GM19467 (cell line): ENCODE data around the gene MTERF4.
"Not testable (repeated sequence)": the region's sequence is repeated elsewhere in the genome, so short reads cannot be mapped to it uniquely, and the experiment has no call there.

Experiments
- ATAC-seq: cut with Tn5 transposase; IDR thresholded peaks from one replicate; pipeline ENCODE4 v1.9.1; 2021; ENCODE audit warnings: mild to moderate bottlenecking, moderate library complexity; ENCODE audit not compliant: unreplicated experiment

Gene MTERF4

DNA sequence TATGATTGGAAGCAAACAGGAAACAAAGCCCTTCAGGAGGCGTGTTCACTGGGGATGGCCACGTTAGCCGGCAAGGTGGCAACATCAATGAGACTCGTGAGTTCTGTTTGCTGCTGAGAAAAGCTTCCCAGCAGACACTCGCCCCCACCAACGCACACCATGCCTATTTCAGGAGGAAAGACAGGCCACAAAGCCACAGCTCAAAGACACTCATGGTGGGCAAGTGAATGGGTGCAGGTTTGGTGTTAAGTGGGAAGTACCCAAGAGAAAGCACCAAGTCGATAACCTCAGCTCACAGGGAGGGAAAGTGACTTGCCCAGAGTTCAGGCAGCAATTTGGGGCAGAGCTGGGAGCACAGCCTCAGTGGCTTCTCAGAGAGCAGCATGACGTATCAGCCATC, 10.5 kb upstream of the MTERF4 start:
- no peak for ATAC-seq

DNA sequence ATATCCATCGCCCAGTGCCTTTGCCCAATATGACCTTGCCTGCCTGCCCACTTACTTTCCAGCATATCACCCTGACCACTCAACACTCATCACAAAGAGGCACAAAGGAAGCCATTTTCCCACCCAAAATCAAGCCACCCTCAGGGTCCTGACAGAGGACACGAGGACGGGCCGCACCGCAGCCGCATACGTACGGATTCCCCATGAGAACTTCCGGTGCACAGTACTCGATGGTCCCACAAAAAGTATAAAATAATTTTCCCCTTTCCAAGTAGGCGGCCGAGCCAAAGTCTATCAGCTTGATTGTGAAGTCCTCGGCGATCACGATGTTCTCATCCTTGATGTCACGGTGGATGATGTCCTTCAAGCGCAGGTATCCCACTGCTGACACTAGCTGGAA, 10.0 kb upstream of the MTERF4 start:
- ATAC-seq: no peak

DNA sequence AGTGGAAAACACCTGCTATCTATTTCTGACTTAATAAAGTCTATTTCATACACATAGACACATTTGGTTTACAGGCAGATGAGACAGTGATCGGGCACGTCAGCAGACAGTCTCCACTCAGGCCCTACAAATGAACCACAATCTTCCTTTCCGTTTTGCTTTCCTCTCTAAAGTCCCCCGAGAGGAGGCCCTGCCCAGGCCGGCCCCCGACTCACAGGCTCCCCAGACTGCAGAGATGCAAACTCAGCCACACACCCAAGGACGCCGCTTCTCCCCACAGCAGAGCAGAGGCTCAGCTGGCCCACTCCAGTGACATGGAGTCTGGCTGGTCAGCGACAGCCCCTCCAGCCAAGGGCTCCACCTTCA, 9.3 kb upstream of the MTERF4 start:
- ATAC-seq: no peak

DNA sequence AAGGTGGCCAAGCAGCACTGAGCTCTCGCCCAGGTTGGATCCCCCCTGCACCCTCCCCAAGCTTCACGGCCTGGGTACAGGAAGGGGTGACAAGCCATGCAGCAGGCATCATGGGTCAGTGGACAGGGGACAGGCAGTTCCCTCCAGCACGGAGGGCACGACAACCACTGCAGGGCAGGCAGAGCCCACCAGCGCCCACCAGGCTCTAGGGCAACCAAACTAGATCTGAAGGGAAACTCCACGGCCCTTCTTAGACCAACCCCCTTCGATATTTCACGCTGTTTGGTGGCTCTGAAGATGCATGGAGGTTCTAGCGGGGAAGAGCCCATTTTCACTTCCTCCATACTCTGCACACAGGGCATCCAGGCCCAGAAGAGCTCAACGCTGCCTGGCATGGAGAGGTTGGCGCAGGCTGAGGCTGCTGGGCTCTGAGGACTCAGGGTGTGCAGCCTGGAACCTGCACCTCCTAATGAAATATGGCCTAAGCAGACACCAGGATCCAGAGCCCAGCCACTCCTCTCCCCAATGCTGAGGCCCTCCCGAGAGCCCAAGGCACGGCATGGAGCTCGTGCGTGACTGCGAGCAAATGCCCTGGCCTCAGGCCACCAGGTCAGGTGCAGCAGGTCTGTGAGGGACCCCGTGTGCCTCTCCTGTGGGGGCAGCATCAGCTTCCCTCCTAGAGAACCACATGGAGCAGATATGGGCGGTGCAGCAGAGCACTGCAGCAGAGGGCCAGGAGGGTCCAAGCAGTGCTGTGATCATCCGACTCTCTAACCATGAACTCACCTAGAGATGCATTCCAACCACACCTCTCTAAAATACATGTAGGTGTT, 8.7 kb upstream of the MTERF4 start:
- peak; percentile 50 for ATAC-seq

DNA sequence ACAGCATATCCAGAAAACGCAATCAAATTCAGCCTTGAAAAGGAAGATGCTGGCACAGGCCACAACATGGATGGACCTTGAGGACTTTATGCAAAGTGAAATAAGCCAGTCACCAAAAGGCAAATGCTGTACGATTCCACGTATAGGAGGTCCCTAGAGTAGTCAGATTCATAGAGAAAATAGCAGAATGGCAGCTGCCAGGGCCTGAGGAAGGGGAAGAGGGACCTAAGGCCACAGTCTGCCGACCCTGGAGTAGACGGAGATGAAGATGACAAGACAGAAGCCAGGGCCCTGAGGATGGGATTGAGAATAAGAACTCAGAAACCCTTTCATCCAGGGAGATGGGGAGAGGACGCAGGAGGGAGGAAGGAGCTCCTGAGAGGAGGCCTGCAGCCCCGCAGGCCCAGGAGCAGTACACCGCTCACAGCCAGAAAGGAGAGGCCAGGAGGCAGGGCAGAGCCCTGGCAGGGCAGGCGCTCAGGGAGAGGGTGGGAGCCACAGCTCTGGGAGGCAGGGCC, 8.1 kb upstream of the MTERF4 start:
- ATAC-seq: peak; percentile 23

DNA sequence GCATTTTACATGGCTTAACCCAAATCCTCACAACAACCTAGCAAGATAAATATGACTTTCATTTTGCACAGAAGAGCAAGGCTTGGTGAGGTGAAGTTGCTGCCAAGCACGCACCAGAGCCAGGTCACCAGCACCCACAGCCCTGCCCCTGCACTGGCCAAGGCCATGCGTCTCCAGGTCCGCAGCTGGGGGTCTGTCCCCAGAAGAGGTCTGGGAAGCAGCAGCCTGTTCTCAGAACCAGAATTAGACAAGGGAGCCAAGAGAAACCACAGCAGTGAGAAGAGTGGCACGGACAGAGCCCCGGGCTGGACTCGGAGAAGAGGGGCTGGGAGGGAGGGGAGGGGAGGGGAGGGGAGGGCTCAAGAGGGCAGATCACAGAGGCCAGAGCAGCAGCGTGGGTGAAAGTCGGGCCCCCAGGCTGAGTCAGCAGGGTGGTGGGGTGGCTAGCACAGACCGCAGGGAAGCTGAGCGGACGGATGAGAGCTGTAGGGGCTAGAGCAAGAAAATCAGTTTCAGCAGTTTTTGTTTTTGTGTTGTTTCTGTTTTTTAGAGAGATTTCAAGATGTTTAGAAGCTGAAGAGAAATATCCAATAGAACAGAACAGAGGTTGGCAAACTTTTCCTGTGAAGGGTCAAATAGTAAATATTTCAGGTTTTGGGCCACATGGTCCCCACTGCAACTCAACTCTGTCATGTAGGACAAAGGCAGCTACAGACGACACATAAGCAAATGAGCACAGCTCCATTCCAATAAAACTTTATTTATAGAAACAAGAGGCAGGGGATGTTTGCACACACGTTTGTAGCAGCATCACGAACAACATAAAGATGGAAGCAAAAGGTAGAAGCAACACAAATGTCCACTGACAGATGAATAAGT, 7.4 kb upstream of the MTERF4 start:
- ATAC-seq: no peak

DNA sequence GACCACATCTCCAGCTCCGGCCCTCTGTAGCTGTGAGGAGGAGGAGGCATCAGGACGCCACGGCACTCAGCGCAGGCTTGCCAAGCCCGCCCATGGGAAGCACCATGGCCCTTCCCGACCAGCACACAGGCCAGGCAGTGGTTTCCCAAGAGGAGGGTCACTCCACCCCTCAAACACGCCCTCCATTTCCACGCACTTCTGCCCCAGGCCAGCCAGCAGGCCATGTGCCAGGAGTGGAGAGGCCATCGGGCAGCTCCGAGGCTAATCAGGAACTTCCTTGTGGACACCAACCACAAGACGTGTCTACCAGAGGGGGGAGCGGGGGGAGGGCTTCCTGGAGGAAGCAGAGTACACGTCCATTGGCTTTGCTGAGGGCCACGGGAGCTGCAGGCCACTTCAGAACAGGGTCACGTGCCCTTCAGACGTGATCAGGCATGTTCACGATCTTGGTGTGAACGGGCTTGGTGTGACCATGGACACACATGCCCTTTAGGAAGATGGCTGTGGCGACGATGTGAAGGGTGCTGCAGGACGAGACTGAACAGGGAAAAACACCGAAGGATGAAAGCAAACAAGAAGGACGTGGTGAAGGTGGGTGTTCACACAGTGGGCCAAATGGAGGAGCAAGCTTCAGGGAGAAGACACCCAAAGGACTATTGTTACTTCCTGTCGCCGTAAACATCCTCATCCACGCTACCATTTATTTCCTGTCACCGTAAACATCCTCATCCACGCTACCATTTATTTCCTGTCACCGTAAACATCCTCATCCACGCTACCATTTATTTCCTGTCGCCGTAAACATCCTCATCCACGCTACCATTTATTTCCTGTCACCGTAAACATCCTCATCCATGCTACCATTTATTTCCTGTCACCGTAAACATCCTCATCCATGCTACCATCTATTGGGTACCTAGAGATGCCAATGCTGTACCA, 6.5 kb upstream of the MTERF4 start:
- no peak for ATAC-seq

DNA sequence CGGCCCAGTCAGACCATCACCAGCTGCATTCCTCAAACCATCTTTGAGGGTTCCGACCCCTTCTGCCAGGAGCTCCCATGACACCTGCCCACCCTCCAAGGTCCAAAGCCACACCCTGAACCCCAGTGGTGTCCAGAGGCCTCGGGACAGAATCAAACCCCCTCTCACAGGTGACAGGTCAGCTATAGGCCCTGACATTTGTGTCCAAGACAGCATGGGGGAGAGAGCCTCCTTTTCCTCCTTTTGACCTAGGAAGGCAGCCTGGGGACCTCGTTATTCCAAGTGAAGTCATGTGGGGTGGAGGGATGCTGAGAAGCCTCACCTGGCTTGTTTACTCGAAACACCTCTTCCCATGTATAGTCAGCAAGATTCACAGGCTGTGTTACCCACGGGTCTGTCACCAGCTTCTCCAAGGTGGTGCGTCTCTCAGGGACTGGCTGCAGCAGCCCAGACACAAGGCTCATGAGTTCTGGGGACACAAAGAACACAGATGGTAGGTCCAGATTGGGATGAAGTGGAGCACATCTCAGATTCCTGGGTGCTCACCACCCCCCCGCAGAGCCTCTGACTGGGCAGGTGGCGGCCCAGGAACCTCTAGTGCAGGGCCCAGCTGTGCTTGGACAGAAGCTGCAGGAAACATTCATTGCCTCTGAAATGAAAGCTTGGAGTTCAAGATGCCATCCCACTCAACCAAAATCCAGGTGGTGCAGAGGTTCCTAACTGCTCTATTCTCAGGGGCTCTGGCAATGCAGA, 5.1 kb upstream of the MTERF4 start:
- no peak for ATAC-seq

DNA sequence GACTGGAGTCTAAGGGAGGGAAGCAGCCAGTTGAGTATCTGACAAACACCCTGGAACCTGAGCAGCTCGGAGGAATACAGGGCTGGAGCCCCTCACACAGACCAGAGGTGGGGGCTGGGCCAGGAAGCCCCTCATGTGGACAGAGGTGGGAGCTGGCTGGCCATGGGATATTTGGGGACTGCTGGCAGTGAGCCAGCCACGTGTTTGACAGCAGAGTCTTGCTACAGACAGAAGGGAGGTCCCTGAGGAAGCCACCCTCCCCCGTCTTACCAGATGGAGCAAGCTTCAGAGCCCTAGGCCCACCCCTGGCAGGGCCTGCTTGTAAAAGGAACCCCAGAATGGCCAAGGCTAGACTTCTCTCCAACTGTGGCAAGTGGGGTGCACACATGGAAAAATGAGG, 3.6 kb upstream of the MTERF4 start:
- no peak for ATAC-seq

DNA sequence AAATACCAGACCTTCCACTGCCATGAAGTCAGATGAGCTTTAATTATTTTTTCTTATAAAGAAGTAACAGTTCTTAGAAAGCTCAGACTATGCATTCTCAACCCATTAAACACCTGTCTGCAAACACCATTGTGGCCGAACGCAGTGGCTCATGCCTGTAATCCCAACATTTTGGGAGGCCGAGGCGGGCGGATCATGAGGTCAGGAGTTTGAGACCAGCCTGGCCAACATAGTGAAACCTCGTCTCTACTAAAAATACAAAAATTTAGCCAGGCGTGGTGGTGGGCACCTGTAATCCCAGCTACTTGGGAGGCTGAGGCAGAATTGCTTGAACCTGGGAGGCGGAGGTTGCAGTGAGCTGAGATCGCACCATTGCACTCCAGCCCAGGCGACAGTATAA, 2.5 kb upstream of the MTERF4 start:
- ATAC-seq: not testable (repeated sequence)

DNA sequence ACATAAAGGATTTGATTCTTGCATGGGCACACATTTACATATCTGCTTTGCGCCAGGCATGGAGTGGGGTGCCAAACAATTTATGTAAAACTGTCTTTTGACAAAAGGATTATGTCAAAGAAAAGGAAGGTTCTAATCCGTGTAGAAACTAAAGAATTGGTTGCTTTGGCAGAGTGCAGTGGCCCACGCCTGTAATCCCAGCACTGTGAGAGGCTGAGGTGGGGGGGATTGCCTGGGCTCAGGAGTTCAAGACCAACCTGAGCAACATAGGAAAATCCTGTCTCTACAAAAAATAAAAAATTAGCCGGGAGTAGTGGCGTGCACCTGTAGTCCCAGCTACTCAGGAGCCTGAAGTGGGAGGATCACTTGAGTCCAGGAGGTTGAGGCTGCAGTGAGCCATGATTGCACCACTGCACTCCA, 1.1 kb upstream of the MTERF4 start:
- ATAC-seq: no peak

DNA sequence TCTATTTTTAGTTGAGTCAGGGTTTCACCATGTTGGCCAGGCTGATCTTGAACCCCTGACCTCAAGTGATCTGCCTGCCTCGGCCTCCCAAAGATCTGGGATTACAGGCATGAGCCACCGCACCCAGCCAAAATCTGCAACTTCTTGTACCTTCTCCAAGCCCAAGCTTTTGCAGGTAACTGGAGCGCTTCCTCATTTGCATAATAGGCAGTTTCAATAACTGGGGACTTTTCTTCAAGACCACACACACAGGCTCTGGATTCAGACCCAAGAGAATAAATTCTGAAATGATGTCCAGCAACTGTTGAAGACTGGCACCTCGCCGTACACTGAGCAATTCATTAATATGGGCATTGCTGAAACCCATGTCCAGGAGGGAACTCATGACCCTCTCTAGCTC, 2.8 kb downstream of the MTERF4 start:
- no peak for ATAC-seq

DNA sequence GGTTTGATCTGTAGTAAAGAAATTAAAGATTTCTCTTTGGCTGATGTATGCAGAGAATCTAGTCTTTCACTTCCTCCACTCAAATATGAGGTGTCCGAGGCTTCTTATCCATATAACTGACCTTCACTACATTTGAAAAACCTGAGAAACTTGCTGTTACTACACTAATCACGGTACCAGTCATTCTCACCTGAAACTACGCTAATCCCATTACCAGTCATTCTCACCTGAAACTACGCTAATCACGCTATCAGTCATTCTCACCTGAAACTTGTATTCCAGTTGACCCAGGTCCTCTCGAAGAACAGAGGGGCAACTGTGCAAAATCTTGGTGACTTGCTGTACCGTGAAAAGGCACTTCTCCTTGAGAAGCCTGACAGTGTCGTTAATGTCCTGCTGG, 5.1 kb downstream of the MTERF4 start:
- no peak for ATAC-seq

DNA sequence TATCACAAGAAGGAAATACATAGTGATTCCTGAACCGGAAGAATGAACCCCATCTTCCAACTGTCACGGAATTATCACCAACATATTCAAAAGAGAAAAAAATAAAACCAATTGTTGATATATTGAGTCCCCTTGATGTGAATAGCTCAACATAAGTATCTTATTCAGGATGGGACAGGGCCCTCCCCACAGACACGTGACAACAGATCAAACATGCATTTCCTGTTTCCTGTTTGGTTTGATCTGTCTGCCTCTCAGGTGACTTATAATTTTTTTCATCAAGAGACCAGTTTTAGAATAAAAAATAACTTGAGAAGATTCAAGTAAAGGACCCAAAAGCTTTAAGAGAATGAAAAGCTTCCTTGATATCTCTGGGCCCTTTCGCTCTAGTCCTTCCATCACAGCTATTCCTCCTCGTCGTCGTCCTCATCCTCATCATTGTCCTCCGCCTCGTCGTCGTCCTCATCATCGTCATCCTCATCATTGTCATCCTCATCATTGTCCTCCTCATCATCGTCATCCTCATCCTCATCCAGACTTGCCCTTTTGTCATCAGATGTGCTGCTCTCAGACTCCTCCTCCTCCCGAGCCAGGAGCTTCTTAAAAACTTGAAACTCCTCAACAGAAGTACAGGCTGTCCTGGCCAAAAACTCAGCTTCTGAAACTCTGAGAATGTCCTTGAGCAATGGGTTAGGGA, 6.3 kb downstream of the MTERF4 start:
- no peak for ATAC-seq

DNA sequence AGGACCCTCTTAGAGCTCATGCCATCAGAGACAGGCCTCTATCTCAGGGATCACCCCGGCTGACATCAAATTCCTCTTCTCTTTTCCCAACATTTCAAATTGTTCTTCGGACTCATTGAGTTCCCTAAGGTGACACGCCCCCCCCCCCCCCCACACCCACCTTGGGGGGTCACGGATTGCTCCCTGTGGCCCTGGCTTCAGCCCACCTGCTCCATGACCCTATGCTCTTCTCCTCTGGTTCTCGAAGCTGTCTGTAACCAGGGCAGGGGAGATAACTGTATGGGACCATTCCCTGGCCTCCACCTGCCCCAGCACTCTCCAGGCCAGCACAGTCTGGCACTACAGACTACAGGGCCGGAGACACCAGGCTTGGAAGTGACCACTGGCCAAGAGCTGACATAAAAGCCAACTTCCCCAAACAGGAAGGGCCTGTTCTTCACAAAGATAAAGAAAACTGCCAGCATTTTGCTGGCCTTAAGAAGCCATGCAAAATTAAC, 7.1 kb downstream of the MTERF4 start:
- no peak for ATAC-seq

DNA sequence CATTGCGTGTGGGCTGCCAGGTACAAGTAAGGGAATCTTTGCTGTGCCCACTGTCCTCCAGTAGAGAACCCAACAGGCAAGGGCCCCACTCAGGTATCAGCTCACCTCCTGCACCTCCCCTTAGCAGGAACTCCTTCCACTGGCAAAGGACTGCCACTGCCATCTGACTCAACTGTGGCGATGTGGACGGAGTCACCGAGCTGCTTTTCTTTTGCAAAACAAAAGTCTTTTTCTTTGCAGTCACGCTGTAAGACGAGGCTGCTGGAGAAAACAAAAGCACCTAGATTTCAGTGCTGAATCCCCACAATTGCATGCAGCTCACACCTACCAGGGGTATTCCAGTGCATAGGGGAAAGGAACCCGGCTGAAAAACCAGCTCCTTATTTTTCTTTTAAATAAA, 7.9 kb downstream of the MTERF4 start:
- no peak for ATAC-seq

DNA sequence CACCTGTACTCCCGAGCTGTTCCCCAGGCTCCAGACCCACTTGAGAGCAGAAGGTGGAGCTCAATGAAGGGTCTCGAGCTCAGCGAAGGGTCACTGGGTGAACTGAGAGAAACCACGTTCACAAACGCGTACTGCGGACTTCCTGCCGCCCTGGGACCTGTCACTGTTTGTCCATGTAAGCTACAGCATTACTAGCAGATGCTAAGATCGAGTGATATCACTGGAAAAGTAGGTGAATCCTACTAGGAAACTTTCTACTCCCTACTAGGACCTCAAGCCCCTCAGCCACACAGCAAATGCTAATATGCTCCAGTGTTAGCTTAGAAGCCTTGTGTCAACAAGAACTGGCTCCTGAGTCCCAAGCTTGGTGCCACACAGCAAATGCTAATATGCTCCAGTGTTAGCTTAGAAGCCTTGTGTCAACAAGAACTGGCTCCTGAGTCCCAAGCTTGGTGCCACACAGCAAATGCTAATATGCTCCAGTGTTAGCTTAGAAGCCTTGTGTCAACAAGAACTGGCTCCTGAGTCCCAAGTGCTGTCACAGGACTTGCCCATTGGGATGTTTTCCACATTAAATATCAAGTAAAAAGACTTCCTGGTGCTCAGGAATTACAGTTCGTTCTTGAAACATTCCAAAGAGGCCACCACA, 8.8 kb downstream of the MTERF4 start:
- not testable (repeated sequence) for ATAC-seq

DNA sequence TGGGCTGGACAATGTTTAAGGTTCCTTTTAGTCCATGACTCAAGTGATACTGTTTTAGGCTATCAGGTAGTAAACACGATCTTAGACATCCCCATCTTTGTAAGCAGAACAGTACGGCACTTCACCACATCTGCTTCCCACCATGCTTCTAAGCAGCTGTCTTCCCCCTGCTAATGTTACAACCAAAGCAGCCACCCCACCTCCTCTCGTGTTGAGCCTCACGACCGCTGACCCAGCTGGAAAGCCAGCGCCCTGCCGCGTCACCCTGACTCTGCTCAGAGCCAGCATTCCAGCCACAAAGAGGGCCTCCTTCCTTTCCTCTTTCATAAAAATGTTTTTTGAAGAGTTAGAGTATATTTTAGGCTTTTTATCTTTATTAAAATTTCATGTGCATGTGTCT, 9.4 kb downstream of the MTERF4 start:
- ATAC-seq: no peak
